Epithelial cell of prostate (primary cell): ENCODE results near the gene ZNF845.
"Not testable (repeated sequence)": the region's sequence is repeated elsewhere in the genome, so short reads cannot be mapped to it uniquely, and the experiment has no call there.

Experiments
- DNase-seq: peaks from one replicate; pipeline ENCODE4 v3.0.0-alpha.2; 2011; ENCODE audit warnings: low read depth, low spot score
- H3K27ac ChIP-seq: fragments of 450-650 bp; 2 replicates; pipeline ENCODE4 v1.5.1; 2017; ENCODE audit warnings: mild to moderate bottlenecking

Gene ZNF845

DNA sequence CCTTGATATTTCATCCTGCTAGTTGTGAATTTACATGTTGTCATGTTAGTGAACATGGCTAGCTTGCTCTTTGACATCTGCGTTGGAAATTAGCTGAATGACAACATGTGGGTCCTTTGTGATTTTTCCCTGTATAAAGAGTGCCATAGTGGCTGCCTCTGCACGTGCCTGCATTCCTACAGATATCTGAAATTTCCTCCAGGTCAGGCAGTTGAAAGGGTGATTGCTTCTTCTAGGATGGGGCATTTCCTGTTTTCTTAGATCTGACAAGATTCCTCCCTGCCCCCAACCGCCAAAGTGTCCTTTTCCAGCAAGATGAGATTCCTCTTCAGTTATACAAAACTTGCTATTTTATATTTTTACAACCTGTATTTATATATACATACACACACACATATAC is 40.7 kb downstream of the ZNF845 start:
- H3K27ac ChIP-seq = no peak overlapping the region

DNA sequence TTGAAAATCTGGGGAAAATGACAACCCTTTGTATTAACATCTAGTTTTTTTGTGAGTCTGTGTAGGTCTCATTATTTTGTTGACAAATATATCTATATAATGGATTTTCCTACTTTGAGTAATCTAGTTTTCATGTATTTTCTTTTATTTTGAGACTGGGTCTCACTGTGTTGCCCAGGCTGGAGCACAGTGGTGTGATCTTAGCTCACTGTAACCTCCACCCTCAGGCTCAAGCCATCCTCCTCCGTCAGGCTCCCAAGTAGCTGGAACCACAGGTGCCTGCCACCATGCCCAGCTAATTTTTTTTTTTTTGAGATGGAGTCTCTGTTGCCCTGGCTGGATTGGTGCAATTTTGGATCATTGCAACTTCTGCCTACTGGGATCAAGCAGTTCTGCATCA is 41.2 kb downstream of the ZNF845 start:
- H3K27ac ChIP-seq = no peak overlapping the region
- no peak for DNase-seq

More for the DNA sequence above, 40.7 kb downstream of the ZNF845 start:
- no peak for DNase-seq

DNA sequence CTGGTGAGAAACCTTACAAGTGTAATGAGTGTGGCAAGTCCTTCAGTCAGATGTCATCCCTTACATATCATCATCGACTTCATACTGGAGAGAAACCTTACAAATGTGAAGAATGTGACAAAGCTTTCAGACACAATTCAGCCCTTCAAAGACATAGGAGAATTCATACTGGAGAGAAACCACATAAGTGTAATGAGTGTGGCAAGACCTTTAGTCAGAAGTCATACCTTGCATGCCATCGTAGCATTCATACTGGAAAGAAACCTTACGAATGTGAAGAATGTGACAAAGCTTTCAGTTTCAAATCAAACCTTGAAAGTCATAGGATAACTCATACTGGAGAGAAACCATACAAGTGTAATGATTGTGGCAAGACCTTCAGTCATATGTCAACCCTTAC is 47.8 kb downstream of the ZNF845 start:
- H3K27ac ChIP-seq = no peak overlapping the region
- DNase-seq = no peak

DNA sequence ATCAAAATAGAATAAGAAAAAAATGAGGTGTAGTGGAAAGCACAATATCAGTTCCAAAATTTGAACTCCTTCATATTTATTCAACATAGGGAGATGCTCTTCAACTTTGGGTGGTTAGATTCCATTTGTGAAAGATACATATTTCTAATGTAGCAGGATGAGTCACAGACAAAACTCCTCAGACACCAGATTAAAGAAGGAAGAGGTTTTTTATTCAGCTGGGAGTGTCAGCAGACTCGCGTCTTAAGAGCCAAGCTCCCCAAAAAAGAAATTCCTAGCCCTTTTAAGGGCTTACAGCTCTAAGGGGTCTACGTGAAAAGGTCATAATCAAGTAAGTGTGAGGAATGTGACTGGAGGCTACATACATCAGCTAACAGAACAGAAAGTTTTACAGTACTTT is 54.6 kb downstream of the ZNF845 start:
- DNase-seq = no peak
- no peak overlapping the region for H3K27ac ChIP-seq

DNA sequence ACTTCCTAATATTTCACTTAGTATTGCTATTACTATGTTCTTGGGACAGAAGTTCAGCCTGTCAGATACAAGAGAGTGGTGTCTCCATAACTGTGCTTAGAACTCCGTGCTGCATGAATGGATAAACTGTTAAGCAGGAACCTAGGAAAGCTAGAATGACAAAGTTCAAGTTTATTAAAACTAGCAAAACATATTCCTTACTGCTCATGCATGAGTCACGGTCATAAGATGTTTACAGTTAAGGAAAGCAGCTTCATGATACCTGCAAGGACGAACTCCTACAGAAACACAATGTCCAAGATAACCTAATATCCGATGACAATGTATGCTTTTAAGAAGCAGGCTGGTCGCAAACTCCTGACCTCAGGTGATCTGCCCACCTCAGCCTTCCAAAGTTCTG is 55.4 kb downstream of the ZNF845 start:
- H3K27ac ChIP-seq = no peak overlapping the region
- no peak for DNase-seq

DNA sequence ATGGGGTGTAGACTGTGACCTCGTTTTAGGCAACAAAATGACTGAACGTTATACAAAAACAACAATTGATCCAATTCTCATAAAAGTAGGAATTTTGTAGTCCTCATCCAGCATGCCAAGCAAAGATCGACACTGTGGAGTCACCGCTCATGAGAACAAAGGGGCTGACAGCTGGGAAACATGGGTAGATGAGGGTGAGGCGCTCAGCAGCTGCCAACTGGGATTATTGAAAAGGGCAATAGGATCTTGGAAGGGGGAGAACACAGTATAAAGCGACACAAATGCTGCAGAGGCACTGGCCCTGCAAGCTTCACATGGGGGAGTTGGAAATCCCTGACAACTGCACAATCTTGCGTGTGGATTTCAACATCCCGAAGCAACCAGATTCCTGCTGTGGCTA is 56.0 kb downstream of the ZNF845 start:
- no peak overlapping the region for H3K27ac ChIP-seq
- DNase-seq = no peak

DNA sequence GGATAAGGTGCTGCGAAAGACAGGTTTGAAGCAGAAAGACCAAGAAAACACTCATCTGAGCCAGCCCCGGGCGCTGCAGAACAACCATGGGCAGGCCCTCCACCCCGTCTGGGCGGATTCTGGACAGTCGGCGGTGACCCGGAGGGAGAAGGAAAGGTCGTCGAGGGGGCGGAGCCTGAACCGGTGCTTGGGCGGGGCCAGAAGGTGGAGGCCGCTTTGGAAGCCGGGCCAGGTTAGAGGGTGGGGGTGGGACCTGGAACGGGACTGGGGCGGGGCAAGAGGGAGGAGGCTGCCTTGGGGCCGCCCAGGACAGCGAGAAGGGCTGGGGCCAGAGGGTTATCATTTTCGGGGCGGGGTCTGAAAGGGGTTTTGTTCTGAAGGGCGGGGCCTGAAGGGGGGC is 56.4 kb downstream of the ZNF845 start:
- no peak for DNase-seq
- no peak overlapping the region for H3K27ac ChIP-seq

DNA sequence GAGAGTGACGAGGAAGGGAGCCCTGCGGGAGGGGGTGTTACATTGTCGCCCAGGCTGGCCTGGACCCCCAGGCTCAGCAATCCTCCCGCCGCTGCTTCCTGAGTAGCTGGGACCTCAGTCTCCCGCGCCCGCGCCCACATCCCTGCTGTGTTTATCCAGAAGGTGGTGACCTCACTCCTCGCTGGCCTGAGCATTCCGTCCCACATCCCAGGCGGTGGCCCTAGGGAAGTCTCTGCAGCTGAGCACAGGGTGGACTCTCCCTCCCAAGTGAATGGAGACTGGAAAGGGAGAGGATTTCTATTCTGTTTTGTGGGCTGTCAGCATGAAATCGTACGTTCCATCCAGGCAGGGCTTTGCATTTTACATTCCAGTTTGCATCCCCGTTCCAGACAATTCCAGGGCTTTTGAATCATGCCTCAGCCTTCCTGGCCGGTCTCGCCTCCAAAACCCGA is 61.0 kb downstream of the ZNF845 start:
- DNase-seq = no peak
- H3K27ac ChIP-seq = no peak overlapping the region

DNA sequence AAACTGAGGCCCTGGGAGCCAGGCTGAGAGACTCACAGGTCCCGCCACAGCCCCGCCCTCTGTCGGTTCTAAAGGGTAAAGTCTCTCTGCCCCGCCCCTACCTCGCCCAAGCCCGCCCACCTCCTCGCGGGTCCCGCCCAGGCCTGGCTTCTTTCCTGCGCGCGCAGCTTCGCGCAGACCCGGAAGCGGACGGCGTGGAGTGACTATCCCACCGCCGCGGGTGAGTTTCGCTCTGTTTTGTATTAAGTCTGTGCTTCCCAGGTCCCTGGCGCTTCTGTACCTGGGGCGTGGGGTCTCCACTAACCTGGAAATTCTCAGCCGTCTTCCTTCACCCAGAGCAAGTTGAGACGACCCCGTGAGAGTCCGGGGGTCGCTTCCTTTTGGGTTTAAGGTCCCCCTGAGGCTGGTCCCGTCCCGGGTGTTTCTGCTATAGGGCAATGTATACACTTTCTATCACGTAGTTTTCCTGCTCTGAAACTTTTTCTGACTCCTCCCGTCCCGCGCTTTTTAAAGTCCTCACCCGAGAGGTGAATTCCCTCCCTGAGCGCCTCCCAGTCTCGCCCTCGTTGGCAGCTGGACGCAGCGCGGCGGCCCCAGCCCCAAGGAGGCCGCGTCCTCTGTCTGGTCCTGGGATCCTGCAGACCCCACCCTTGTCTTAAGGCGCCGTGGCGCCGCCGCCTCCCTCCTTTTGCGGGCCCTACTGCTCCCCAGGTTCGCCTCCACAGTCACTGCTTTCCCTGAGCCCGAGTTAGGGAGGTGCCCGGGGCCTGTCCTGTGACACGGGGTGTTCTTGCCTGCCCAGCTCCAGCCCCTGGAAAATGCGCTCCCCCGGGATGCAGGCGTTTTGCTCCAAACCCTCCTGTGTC is 61.7 kb downstream of the ZNF845 start, which contains the start of gene ZNF765:
TSS of gene ZNF765 (plus strand) at position 176 of the 866 bp plus-strand sequence. CDS start 2,867 bp downstream, outside the sequence.
- H3K27ac ChIP-seq = peak within 1 kb of the TSS; percentile 65
- peak; percentile 37 for DNase-seq

DNA sequence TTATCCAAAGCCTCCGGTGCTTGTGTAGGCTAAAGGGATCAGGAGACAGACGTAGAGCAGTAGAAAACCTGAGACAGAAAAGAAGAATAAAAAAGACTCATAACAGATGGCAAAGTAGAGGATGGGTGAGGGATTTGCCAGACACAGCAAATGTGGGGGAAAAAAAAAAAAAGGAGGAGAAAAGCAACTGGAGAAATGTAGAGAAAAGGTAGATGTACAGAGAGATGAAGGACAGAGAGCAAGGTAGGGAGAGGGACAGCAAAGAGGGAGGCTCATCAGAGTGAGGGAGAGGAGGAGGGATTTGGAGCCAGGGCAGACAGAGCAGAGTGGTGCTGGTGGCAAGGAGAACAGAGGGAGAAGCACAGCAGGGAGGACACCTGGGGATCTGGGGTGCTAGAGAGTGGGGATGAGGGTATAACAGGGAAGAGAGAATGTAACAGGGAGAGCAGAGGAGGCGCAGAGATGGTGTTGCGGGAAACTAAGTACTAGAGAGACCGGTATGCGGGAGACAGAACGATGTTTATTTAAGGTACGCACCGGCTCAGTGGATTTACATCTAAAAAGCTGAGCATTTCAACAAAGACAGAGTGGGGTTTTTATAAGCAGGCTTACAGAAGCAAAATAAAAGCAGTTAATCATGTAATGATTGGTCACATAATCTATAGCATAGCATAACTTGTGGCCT is 62.4 kb downstream of the ZNF845 start:
- peak overlapping the region; percentile 65 for H3K27ac ChIP-seq
- DNase-seq = not testable (repeated sequence)

DNA sequence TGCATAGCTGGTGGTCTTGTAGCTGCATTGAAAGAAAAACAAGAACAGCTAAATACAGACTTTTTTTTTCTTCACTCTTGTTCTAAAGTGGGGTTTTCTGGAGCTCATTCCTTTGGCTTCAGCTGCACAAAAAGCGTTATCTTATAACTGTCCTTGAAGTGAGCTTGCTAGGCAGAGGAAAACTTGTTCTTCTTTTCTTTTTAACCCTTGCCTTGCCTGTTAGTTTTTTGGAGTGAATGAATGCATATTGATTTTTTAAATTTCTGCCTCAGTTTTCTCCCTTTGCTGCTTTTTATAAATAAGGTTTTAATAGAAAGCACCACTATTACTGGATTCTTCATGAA is 62.9 kb downstream of the ZNF845 start:
- no peak for DNase-seq
- H3K27ac ChIP-seq = no peak overlapping the region

DNA sequence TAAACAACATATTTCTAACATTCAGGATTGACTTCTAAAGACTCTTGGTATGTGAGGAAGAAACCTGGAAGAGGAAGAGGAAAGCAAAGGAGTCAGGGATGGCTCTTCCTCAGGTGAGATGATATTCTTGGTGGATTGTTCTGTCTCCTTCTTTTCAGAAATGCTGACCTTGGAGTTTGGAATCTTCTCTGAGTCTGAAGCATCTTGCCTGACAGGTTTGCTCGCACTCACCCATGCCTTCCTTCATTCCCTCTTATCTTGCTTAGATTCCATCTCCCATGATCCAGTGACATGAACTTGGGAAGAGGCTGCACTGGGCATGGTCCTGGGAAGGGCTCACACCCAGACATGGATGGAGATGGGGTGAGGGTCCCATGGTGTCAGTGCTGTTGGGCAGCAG is 64.4 kb downstream of the ZNF845 start:
- DNase-seq, H3K27ac ChIP-seq: not testable (repeated sequence)
